Endometrium (tissue), 2 donors: ENCODE results near the gene TRMT1.

Experiments
- FAIRE-seq: peaks from 2 replicates; lab custom pipeline; 2012; peaks lifted over from hg19 to GRCh38; lab: Jason Lieb, UNC
- donor health status: control.
- donor health status: control.

The TRMT1 gene

GRCh38 chr19:13102416-13102665 lies 14.2 kb downstream of the TRMT1 start:
- no peak for FAIRE-seq

DNA sequence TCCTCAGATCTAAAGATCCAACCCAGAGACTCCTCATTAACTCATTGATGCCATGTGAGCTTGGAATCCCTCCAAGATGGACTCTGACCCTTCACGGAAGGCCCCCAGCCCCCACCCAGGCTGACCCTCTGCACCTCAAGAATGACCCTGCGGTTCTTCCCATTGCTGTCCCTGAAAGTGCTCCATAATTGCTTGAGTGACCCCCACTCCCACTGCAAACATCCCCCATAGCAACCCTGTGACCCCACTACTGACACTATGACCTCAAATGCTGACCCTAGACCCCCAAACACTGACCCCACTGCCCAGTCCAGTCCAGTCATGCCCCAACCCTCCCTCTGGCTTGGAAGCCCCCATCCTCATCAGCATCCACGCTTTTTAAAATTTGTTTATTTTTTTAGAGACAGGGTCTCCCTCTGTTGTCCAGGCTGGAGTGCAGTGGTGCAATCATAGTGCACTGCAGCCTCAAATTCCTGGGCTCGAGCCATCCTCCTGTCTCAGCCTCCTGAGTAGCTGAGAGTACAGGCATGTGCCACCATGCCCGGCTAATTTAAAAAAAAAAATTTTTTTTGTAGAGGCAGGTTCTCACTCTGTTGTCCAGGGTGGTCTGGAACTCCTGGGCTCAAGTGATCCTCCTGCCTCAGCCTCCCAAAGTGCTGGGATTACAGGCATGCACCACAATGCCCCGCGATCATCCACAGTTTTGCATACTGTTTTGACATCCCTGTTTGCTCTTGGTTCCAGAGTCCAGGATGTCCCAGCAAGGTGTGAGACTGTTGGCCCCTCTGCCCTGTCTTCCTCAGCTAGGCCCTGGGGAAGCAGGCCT lies 14.7 kb downstream of the TRMT1 start:
- FAIRE-seq, result no peak

GRCh38 chr19:13100841-13101589 lies 15.5 kb downstream of the TRMT1 start:
- no peak for FAIRE-seq

DNA sequence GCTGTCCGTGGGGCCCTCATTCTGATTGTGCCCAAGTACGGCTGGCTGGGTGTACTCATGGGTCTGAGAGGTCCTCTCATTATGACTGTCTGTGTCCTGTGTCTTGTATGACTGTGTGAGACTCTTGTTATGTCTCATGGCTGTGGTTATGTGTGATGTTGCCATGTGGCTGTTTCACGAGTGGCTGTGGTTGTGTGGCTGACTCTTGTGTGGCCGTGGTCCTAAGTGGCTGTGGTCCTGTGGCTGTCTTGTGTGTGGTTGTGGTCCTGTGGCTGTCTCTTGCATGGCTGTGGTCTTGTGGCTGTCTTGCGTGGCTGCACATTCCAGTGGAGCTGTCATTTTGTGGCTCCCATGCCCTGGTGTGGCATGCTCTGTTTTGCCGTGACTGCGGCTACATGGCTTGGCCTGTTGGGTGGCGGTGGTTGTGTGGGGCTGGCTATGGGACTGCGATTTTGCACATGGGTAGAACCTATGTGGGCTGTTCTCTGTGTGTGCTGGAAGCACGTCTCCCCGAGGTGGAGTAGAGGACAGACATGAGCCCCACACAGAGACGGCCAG lies 16.4 kb downstream of the TRMT1 start:
- FAIRE-seq, result no peak

DNA sequence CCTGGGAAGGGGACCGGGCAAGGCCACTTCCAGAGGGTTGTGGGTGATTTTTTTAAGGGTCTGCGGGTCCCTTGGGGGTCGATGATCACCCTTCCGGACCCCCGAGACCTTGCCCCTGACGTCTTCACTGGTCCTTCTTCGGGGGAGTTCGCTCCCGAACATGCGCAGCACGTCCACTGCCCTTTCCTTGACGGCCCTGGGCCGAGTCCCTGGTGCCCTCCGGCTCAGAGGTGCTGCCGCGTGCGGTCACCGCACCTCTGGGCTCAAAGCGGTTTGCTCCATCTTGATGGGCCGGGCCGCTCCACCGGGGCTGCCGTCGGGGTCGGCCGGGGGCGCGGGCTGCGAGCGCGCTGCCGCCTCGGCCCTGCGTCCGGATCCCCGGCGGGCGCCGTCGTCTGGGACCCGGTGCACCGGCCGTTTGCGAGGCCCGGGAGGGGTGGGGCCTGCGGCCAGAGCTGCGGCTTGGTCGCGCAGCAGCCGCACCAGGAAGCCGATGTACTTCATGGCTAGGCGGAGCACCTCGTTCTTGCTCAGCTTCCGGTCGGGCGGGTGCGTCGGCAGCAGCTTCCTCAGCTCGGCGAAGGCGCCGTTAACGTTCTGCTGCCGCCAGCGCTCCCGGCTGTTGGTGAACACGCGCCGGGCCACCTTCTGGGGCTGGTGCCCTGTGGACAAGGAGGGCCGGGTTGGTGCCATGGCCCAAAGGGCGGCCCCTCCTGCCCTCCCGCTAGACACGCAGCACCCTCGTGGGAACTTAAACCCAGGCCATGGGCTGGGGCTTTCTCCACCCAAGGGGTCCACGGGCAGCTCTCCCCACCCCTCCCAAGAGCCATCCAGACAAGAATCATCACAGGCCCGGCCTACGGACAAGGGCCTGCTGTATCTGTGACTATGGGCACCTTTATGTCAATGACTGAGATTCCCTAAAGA lies 17.2 kb downstream of the TRMT1 start:
- FAIRE-seq, result no peak

- FAIRE-seq, result no peak
Measured at GRCh38 chr19:13098277-13099072, 18.1 kb downstream of the TRMT1 start.

- no peak for FAIRE-seq
Measured at GRCh38 chr19:13097463-13098258, 18.9 kb downstream of the TRMT1 start.

- FAIRE-seq, result no peak
Measured at GRCh38 chr19:13097033-13097462, 19.5 kb downstream of the TRMT1 start.

DNA sequence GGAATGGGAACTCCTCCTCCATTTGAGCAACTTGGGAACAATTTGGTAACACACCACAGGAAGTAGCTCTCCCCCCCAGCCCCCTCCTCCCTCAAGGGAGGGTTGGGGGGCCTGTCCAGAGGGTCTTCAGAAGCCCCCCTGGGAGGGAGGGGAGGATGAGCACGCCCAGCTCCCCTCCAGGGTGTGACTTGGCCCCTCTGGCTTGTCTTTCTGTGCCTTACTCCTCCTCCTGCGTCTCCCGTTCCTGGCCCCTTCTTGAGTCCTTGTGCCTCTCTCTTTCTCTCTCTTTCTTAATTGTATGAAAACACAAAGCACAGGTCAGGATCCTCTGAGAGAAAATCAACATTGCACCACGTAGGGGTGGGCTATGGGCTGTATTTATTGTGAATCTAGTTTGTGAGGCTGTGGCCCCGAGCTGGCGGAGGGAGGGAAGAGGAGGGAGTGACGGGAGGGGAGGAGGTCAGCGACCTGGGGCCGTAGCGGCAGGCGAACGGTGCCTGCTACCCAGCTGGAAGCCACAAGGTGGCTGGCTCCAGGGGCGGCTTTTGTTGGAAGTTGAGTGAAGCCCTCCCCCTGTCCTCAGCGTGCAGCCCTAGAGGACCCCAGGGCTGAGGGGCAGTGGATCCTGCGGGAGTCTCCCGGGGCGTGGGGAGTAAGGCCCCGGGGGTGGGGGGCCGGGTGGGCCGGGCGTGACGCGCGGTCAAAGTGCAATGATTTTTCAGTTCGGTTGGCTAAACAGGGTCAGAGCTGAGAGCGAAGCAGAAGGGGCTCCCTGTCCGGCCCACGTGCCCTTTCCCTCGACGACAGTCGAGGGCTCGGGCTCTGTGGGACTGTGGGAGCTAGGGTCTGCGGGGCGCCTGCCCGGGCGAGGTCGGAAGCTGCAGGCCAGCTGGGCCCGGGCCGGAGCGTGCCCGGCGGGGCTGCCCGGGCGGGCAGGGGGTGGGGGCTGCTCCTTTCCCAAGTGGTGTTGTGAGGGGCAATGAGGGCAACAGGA lies 20.3 kb downstream of the TRMT1 start:
- FAIRE-seq, result no peak

DNA sequence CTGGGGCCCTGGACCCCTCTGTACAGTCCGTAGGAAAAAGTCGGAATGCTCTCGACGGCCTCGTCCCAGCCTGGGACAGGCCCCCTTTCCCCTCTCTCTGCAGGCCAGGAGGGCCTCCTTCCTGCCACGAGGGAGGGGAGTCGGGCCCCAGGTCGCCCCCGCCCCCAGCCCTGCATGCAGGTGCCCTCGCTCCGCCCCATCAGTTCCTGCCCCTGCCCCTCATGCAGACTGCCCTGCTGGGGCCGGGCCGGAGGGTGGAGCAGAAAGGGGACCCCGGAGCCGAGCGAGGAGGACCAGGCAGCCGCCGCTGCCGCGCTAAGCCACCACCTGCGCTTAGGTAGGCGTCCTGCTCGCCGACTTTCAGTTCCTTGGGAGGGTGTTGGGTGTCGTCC lies 21.2 kb downstream of the TRMT1 start:
- no peak for FAIRE-seq

GRCh38 chr19:13094771-13095392 lies 21.7 kb downstream of the TRMT1 start:
- no peak for FAIRE-seq

DNA sequence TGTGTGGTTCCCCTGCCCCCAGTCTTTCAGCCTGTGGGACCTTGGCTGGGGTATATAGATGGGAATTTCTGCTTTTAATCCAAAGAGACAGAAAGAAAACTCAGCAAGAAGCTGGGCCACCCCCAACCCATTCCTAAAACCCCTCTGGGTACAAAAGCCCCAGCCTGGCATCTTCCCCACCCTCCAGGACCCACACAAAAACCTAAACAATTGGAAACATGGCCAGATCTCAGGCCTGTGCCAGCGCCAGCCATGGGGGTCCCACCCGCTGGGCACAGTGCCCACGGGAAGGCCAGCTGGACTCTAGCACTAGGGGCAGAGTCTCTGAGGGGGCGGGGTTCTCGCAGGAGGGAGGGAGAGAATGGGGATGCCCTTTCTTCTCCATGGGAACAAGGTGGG lies 22.4 kb downstream of the TRMT1 start:
- no peak for FAIRE-seq

- no peak for FAIRE-seq
Measured at GRCh38 chr19:13093407-13094105, 23.0 kb downstream of the TRMT1 start.

- FAIRE-seq, result no peak
Measured at GRCh38 chr19:13092606-13093235, 23.8 kb downstream of the TRMT1 start.

DNA sequence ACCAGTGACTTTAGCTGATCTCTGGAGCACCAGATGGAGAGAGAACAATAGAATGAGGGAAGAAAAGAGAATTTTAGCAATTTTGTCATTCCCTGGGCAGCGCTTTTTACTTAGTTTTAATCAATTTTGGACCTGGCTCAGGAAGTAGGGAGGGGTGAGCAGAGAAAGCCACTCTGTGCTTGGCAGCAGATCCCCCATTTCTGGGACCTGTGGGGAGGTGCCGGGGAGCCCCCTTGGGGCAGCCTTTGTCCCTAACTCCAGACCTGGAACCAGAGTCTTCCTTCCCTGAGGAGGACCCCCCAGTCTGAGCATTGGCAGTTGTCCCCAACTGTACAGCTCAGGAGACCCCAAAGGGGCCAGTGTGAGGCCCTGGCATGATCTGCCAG lies 24.4 kb downstream of the TRMT1 start:
- FAIRE-seq, result no peak

- no peak for FAIRE-seq
Measured at GRCh38 chr19:13091400-13092157, 25.0 kb downstream of the TRMT1 start.
